HEK293 (cell line): ENCODE data around the gene UMAD1.

Experiments used
- BCL11A ChIP-seq: fragments of 450-650 bp; formaldehyde crosslinking; IDR thresholded peaks from 2 replicates; pipeline ENCODE4 v1.5.1; 2016; ENCODE audit warnings: low read depth, missing biosample characterization, missing genetic modification characterization
- BCL11B ChIP-seq: fragments of 450-650 bp; formaldehyde crosslinking; IDR thresholded peaks from 2 replicates; pipeline ENCODE4 v1.5.1; 2016; ENCODE audit warnings: low read depth, missing biosample characterization, missing genetic modification characterization
- GLIS2 ChIP-seq: fragments of 450-650 bp; formaldehyde crosslinking; IDR thresholded peaks from 2 replicates; pipeline ENCODE4 v1.5.1; 2016; ENCODE audit warnings: missing biosample characterization, missing genetic modification characterization
- PRDM1 ChIP-seq: fragments of 450-650 bp; formaldehyde crosslinking; IDR thresholded peaks from 2 replicates; pipeline ENCODE4; 2016; ENCODE audit warnings: missing biosample characterization, missing genetic modification characterization
- SCRT1 ChIP-seq: fragments of 450-650 bp; formaldehyde crosslinking; IDR thresholded peaks from 2 replicates; pipeline ENCODE4 v1.5.1; 2016; ENCODE audit warnings: missing biosample characterization, missing genetic modification characterization, borderline replicate concordance
- SP2 ChIP-seq: fragments of 450-650 bp; formaldehyde crosslinking; IDR thresholded peaks from 2 replicates; pipeline ENCODE4 v1.5.1; 2016; ENCODE audit warnings: missing biosample characterization, missing genetic modification characterization
- SP7 ChIP-seq: fragments of 450-650 bp; formaldehyde crosslinking; IDR thresholded peaks from 2 replicates; pipeline ENCODE4 v1.5.1; 2016; ENCODE audit warnings: missing biosample characterization, missing genetic modification characterization
- WT1 ChIP-seq: fragments of 450-650 bp; formaldehyde crosslinking; IDR thresholded peaks from 2 replicates; pipeline ENCODE4 v1.5.1; 2016; ENCODE audit warnings: missing biosample characterization, missing genetic modification characterization
- ZBTB11 ChIP-seq: fragments of 450-650 bp; formaldehyde crosslinking; conservative IDR thresholded peaks from 2 replicates; pipeline ENCODE4 v1.5.1; 2016; ENCODE audit warnings: low read depth, missing biosample characterization, missing genetic modification characterization
- ZBTB8A ChIP-seq: fragments of 450-650 bp; formaldehyde crosslinking; IDR thresholded peaks from 2 replicates; pipeline ENCODE4 v1.5.1; 2016; ENCODE audit warnings: missing biosample characterization, missing genetic modification characterization
- ZNF10 ChIP-seq: fragments of 450-650 bp; formaldehyde crosslinking; IDR thresholded peaks from 2 replicates; pipeline ENCODE4 v1.5.1; 2017; ENCODE audit warnings: missing biosample characterization, missing genetic modification characterization
- ZNF138 ChIP-seq: fragments of 450-650 bp; formaldehyde crosslinking; IDR thresholded peaks from 2 replicates; pipeline ENCODE4 v1.5.1; 2016; ENCODE audit warnings: missing biosample characterization, missing genetic modification characterization, borderline replicate concordance
- ZNF157 ChIP-seq: fragments of 450-650 bp; formaldehyde crosslinking; IDR thresholded peaks from 2 replicates; pipeline ENCODE4 v1.5.1; 2016; ENCODE audit warnings: missing biosample characterization, missing genetic modification characterization
- ZNF19 ChIP-seq: fragments of 450-650 bp; formaldehyde crosslinking; IDR thresholded peaks from 2 replicates; pipeline ENCODE4; 2016; ENCODE audit warnings: missing biosample characterization, missing genetic modification characterization, low read depth
- ZNF2 ChIP-seq: fragments of 450-650 bp; formaldehyde crosslinking; IDR thresholded peaks from 2 replicates; pipeline ENCODE4 v1.5.1; 2016; ENCODE audit warnings: missing biosample characterization, missing genetic modification characterization
- ZNF335 ChIP-seq: fragments of 450-650 bp; formaldehyde crosslinking; conservative IDR thresholded peaks from 2 replicates; pipeline ENCODE4 v1.5.1; 2016; ENCODE audit warnings: missing biosample characterization, missing genetic modification characterization
- ZNF362 ChIP-seq: fragments of 450-650 bp; formaldehyde crosslinking; IDR thresholded peaks from 2 replicates; pipeline ENCODE4 v1.5.1; 2016; ENCODE audit warnings: missing biosample characterization, missing genetic modification characterization
- ZNF394 ChIP-seq: fragments of 450-650 bp; formaldehyde crosslinking; IDR thresholded peaks from 2 replicates; pipeline ENCODE4 v1.5.1; 2016; ENCODE audit warnings: missing biosample characterization, missing genetic modification characterization, mild to moderate bottlenecking, moderate library complexity, borderline replicate concordance
- ZNF404 ChIP-seq: fragments of 450-650 bp; formaldehyde crosslinking; IDR thresholded peaks from 2 replicates; pipeline ENCODE4 v1.5.1; 2017; ENCODE audit warnings: missing biosample characterization, missing genetic modification characterization
- ZNF416 ChIP-seq: fragments of 450-650 bp; formaldehyde crosslinking; IDR thresholded peaks from 2 replicates; pipeline ENCODE4 v1.5.1; 2016; ENCODE audit warnings: missing biosample characterization, missing genetic modification characterization
- ZNF433 ChIP-seq: fragments of 450-650 bp; formaldehyde crosslinking; IDR thresholded peaks from 2 replicates; pipeline ENCODE4 v1.5.1; 2016; ENCODE audit warnings: missing biosample characterization, missing genetic modification characterization, low read depth
- ZNF473 ChIP-seq: fragments of 450-650 bp; formaldehyde crosslinking; IDR thresholded peaks from 2 replicates; pipeline ENCODE4 v1.5.1; 2017; ENCODE audit warnings: missing biosample characterization, missing genetic modification characterization
- ZNF501 ChIP-seq: fragments of 450-650 bp; formaldehyde crosslinking; IDR thresholded peaks from 2 replicates; pipeline ENCODE4 v1.5.1; 2016; ENCODE audit warnings: missing biosample characterization, missing genetic modification characterization
- ZNF544 ChIP-seq: fragments of 450-650 bp; formaldehyde crosslinking; IDR thresholded peaks from 2 replicates; pipeline ENCODE4 v1.5.0; 2017; ENCODE audit warnings: missing biosample characterization, missing genetic modification characterization
- ZNF561 ChIP-seq: fragments of 450-650 bp; IDR thresholded peaks from 2 replicates; pipeline ENCODE4 v1.5.1; 2018; ENCODE audit warnings: missing biosample characterization, missing genetic modification characterization, borderline replicate concordance
- ZNF600 ChIP-seq: fragments of 450-650 bp; formaldehyde crosslinking; IDR thresholded peaks from 2 replicates; pipeline ENCODE4 v1.5.1; 2016; ENCODE audit warnings: missing biosample characterization, missing genetic modification characterization
- ZNF639 ChIP-seq: fragments of 450-650 bp; formaldehyde crosslinking; IDR thresholded peaks from 2 replicates; pipeline ENCODE4 v1.5.1; 2016; ENCODE audit warnings: missing biosample characterization, missing genetic modification characterization
- ZNF660 ChIP-seq: fragments of 450-650 bp; IDR thresholded peaks from 2 replicates; pipeline ENCODE4 v1.5.1; 2018; ENCODE audit warnings: missing biosample characterization, mild to moderate bottlenecking, missing genetic modification characterization
- ZNF76 ChIP-seq: fragments of 450-650 bp; formaldehyde crosslinking; IDR thresholded peaks from 2 replicates; pipeline ENCODE4; 2016; ENCODE audit warnings: low read depth, missing biosample characterization, missing genetic modification characterization, borderline replicate concordance
- ZSCAN23 ChIP-seq: fragments of 450-650 bp; formaldehyde crosslinking; IDR thresholded peaks from 2 replicates; pipeline ENCODE4 v1.5.1; 2016; ENCODE audit warnings: missing biosample characterization, missing genetic modification characterization
- ZXDB ChIP-seq: fragments of 450-650 bp; formaldehyde crosslinking; IDR thresholded peaks from 2 replicates; pipeline ENCODE4 v1.5.1; 2016; ENCODE audit warnings: missing biosample characterization, missing genetic modification characterization
- TF ChIP-seq, protein P1 (sequence below): fragments of 450-650 bp; formaldehyde crosslinking; IDR thresholded peaks from 2 replicates; pipeline ENCODE4 v1.5.1; 2016; ENCODE audit warnings: missing biosample characterization, missing genetic modification characterization
- TF ChIP-seq, protein P2 (sequence below): fragments of 450-650 bp; formaldehyde crosslinking; IDR thresholded peaks from 2 replicates; pipeline ENCODE4 v1.5.1; 2016; ENCODE audit warnings: missing biosample characterization, missing genetic modification characterization

The UMAD1 gene

DNA sequence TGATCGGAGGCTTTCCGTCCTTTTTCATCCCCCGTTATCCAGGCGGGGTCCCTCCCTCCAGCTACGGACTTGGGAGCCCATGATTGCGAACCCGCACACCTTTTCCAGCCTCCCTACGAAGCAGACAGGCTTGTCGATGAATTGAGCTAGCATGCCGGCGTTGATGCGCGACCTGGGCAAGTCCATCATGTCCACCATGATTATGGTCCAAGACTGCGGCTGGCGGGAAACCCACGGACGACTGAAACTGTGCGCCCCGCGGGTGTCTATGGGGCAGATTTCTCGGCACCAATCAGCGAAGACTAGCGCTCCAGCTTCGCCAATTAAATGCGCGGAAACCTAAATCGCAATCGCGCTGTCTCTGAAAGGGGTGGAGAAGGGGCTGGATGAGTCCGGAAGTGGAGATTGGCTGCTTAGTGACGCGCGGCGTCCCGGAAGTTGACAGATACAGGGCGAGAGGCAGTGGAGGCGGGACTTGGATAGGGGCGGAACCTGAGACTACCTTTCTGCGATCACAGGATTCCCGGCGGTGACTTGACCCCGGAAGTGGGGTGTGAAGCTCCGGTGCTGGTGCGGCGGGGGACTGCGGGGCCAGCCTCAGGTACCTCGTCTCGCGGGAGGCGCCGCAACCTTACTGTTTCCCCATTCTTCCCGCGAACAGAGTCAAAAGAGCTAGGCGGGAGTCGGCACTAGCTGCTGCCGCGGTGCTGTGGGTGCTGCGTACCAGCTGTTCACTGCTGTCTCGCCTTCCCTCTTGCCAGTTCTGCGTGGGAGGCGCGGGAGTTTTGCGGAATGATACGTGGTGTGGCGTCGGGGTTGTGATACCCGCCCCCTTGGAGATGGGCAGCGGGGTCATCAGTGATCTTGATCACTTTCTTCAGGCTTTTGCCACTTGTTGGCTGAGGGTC is at the start of gene UMAD1 (continued):
- TF ChIP-seq ZBTB11 (tag by site-specific recombination), result peak; percentile 81
- no peak for TF ChIP-seq BCL11A (tag by site-specific recombination)
- peak; percentile 67 for TF ChIP-seq ZXDB (tag by site-specific recombination)
- TF ChIP-seq ZNF639 (tag by site-specific recombination), result peak; percentile 32; the same call in 1 of the 2 replicates
- peak; percentile 57 for TF ChIP-seq ZNF335 (tag by site-specific recombination)
- no peak for TF ChIP-seq ZNF416
- TF ChIP-seq ZSCAN23, result peak; percentile 34; the same call in 1 of the 2 replicates
- no peak for TF ChIP-seq ZNF473 (tag by site-specific recombination)
- TF ChIP-seq ZNF404, result no peak
- TF ChIP-seq ZNF544 (tag by site-specific recombination), result no peak
- TF ChIP-seq, protein P1, sequence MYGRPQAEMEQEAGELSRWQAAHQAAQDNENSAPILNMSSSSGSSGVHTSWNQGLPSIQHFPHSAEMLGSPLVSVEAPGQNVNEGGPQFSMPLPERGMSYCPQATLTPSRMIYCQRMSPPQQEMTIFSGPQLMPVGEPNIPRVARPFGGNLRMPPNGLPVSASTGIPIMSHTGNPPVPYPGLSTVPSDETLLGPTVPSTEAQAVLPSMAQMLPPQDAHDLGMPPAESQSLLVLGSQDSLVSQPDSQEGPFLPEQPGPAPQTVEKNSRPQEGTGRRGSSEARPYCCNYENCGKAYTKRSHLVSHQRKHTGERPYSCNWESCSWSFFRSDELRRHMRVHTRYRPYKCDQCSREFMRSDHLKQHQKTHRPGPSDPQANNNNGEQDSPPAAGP (tag by site-specific recombination), result peak; percentile 29; the same call in 1 of the 2 replicates
- no peak for TF ChIP-seq ZNF157 (tag by site-specific recombination)
- TF ChIP-seq ZNF10, result no peak
- TF ChIP-seq ZNF362 (tag by site-specific recombination), result no peak
- peak; percentile 24; the same call in 1 of the 2 replicates for TF ChIP-seq ZBTB8A (tag by site-specific recombination)
- peak; percentile 64 for TF ChIP-seq WT1
- TF ChIP-seq ZNF561 (tag by site-specific recombination), result peak; percentile 99
- TF ChIP-seq GLIS2 (tag by site-specific recombination), result peak; percentile 79; the same call in 1 of the 2 replicates
- peak; percentile 73; the same call in 1 of the 2 replicates for TF ChIP-seq SCRT1 (tag by site-specific recombination)
- TF ChIP-seq BCL11B (tag by site-specific recombination), result peak; percentile 52; the same call in 1 of the 2 replicates
- peak; percentile 74; the same call in 1 of the 2 replicates for TF ChIP-seq ZNF501 (tag by site-specific recombination)
- peak; percentile 99 for TF ChIP-seq SP2 (tag by site-specific recombination)
- peak; percentile 99 for TF ChIP-seq ZNF660
- TF ChIP-seq ZNF2 (tag by site-specific recombination), result peak; percentile 66; the same call in 1 of the 2 replicates
- no peak for TF ChIP-seq ZNF138 (tag by site-specific recombination)
- TF ChIP-seq PRDM1 (tag by site-specific recombination), result peak; percentile 96
- peak; percentile 52 for TF ChIP-seq SP7
- no peak for TF ChIP-seq ZNF433 (tag by site-specific recombination)
- TF ChIP-seq, protein P2, sequence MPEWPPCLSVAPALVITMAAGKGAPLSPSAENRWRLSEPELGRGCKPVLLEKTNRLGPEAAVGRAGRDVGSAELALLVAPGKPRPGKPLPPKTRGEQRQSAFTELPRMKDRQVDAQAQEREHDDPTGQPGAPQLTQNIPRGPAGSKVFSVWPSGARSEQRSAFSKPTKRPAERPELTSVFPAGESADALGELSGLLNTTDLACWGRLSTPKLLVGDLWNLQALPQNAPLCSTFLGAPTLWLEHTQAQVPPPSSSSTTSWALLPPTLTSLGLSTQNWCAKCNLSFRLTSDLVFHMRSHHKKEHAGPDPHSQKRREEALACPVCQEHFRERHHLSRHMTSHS (tag by site-specific recombination), result no peak
- TF ChIP-seq ZNF394 (tag by site-specific recombination), result no peak
- peak; percentile 84 for TF ChIP-seq ZNF76 (tag by site-specific recombination)
- TF ChIP-seq ZNF19 (tag by site-specific recombination), result no peak
- peak; percentile 77 for TF ChIP-seq ZNF600 (tag by site-specific recombination)
